ENCODE measurements around the gene ZFYVE1. TPM values are rescaled to one million over a fixed set of nuclear protein-coding genes. Genes with fewer than 3 reads are reported as not detected.
"Not testable (repeated sequence)": the region's sequence is repeated elsewhere in the genome, so short reads cannot be mapped to it uniquely, and the experiment has no call there.

Gene ZFYVE1
- total RNA-seq, 1 experiment from 2014 or later = 14.2 TPM

GRCh38 chr14:72962829-72963312, 64.0 kb downstream of the ZFYVE1 start:
- Histone ChIP-seq H2AK5ac (ENCODE audit: insufficient read length, low read length) (no peak overlapping the region), H3K4me1 (ENCODE audit: insufficient read depth, low read length) (no peaks in the 10 kb centered on the region), H3K18ac (ENCODE audit: insufficient read length, low read depth, low read length) (no peak overlapping the region), H3T11ph (ENCODE audit: low read length) (no peak overlapping the region), H4K5ac (ENCODE audit: insufficient read length, low read depth, low read length) (no peak overlapping the region), H2BK120ac (ENCODE audit: low read depth, low read length, poor library complexity, severe bottlenecking) (no peak overlapping the region), H3K56ac (ENCODE audit: insufficient read length, low read depth, low read length) (no peak overlapping the region), H2BK5ac (ENCODE audit: insufficient read length, low read length) (no peak overlapping the region), H2BK15ac (ENCODE audit: low read depth, low read length) (no peak overlapping the region), H3K27me3 (ENCODE audit: insufficient read depth, low read length) (no peaks in the 10 kb centered on the region), H2AFZ (ENCODE audit: low read length) (no peak overlapping the region), H3K23me2 (ENCODE audit: insufficient read length, low read depth, low read length, poor library complexity, severe bottlenecking) (no peaks in the 10 kb centered on the region), H3K23ac (ENCODE audit: insufficient read length, low read depth, low read length) (no peak overlapping the region), H3K4ac (ENCODE audit: low read depth, low read length) (no peak overlapping the region), H3K9ac (ENCODE audit: extremely low read depth, insufficient read length, low read length) (no peak overlapping the region), H3K9me3 (ENCODE audit: control insufficient read depth, low read depth, low read length) (no peaks in the 10 kb centered on the region), H3K4me2 (ENCODE audit: insufficient read depth, insufficient read length, low read length) (no peak overlapping the region), H4K8ac (replicated peaks; ENCODE audit: insufficient read length, low read depth, low read length) (no peak overlapping the region), H3K79me2 (ENCODE audit: insufficient read depth, low read length) (no peaks in the 10 kb centered on the region), H3K27ac (ENCODE audit: insufficient read length, low read depth, low read length) (no peak overlapping the region), H3K79me1 (ENCODE audit: insufficient read depth, low read depth, low read length, poor library complexity, severe bottlenecking) (no peaks in the 10 kb centered on the region), H2BK12ac (ENCODE audit: insufficient read length, low read depth, low read length) (no peak overlapping the region), H2BK20ac (ENCODE audit: low read depth, low read length, poor library complexity, severe bottlenecking) (no peak overlapping the region), H4K20me1 (ENCODE audit: control insufficient read depth, insufficient read depth, insufficient read length) (no peaks in the 10 kb centered on the region), H3K14ac (ENCODE audit: insufficient read depth, low read length) (no peak overlapping the region), H4K91ac (ENCODE audit: insufficient read length, low read depth, low read length) (no peak overlapping the region)
- Mint-ChIP-seq H3K27ac (peak overlapping the region in 2 of 3 experiments; percentile 25 to 68; a peak in 4 of 7 replicates), H3K9me3 (no peaks in the 10 kb centered on the region; a peak in 2 of 5 replicates), H3K4me3 (0 out of 5 replicates have a peak overlapping the region, but pooled peaks of 1 of the 2 experiments have one; percentile 16), H3K36me3 (ENCODE audit: insufficient read depth in 1 of 3, low read depth in 3 of 3) (peaks cover 2 to 39% (median 14%) of the 10 kb centered on the region in 3 experiments), H3K27me3 (ENCODE audit: low read depth) (peaks cover 3% of the 10 kb centered on the region; the same call in 1 of the 2 replicates), H3K4me1 (peaks cover 0 to 7% of the 10 kb centered on the region in 2 experiments; a peak in 2 of 4 replicates)
- TF ChIP-seq CTCF (conservative IDR thresholded peaks at IDR 0.05) = no peak
- WGBS (ENCODE audit: extremely low coverage, insufficient read length, low lambda C conversion rate) = no CpG with 5 or more reads among the region's 6 CpGs
- peak; percentile 70 for DNase-seq

GRCh38 chr14:72962336-72962754, 64.6 kb downstream of the ZFYVE1 start:
- H4K91ac ChIP-seq (ENCODE audit: insufficient read length, low read depth, low read length); H3K23ac ChIP-seq (ENCODE audit: insufficient read length, low read depth, low read length); H3K4ac ChIP-seq (ENCODE audit: low read depth, low read length); H4K5ac ChIP-seq (ENCODE audit: insufficient read length, low read depth, low read length); H3K4me1 Mint-ChIP-seq; H4K20me1 ChIP-seq (ENCODE audit: control insufficient read depth, insufficient read depth, insufficient read length); H3K9me3 Mint-ChIP-seq; H2AFZ ChIP-seq (ENCODE audit: low read length); H3K79me1 ChIP-seq (ENCODE audit: insufficient read depth, low read depth, low read length, poor library complexity, severe bottlenecking); H3K4me3 Mint-ChIP-seq; H3K27ac ChIP-seq (ENCODE audit: insufficient read length, low read depth, low read length); H4K8ac ChIP-seq (replicated peaks; ENCODE audit: insufficient read length, low read depth, low read length); H2BK5ac ChIP-seq (ENCODE audit: insufficient read length, low read length); H3K14ac ChIP-seq (ENCODE audit: insufficient read depth, low read length); H2AK5ac ChIP-seq (ENCODE audit: insufficient read length, low read length); H3K79me2 ChIP-seq (ENCODE audit: insufficient read depth, low read length); H2BK15ac ChIP-seq (ENCODE audit: low read depth, low read length); DNase-seq; H3K4me1 ChIP-seq (ENCODE audit: insufficient read depth, low read length); H3K18ac ChIP-seq (ENCODE audit: insufficient read length, low read depth, low read length); H3K9ac ChIP-seq (ENCODE audit: extremely low read depth, insufficient read length, low read length); H3K27me3 ChIP-seq (ENCODE audit: insufficient read depth, low read length); H2BK120ac ChIP-seq (ENCODE audit: low read depth, low read length, poor library complexity, severe bottlenecking); H3K9me3 ChIP-seq (ENCODE audit: control insufficient read depth, low read depth, low read length); H2BK12ac ChIP-seq (ENCODE audit: insufficient read length, low read depth, low read length); H3K23me2 ChIP-seq (ENCODE audit: insufficient read length, low read depth, low read length, poor library complexity, severe bottlenecking); H3K56ac ChIP-seq (ENCODE audit: insufficient read length, low read depth, low read length); H3T11ph ChIP-seq (ENCODE audit: low read length); H3K4me2 ChIP-seq (ENCODE audit: insufficient read depth, insufficient read length, low read length); H3K27me3 Mint-ChIP-seq (ENCODE audit: low read depth); H2BK20ac ChIP-seq (ENCODE audit: low read depth, low read length, poor library complexity, severe bottlenecking): not testable (repeated sequence)
- peak overlapping the region in 2 of 3 experiments; percentile 25 to 63; a peak in 1 of 7 replicates for H3K27ac Mint-ChIP-seq
- no CpG with 5 or more reads among the region's 10 CpGs for WGBS (ENCODE audit: extremely low coverage, insufficient read length, low lambda C conversion rate)
- H3K36me3 Mint-ChIP-seq (ENCODE audit: insufficient read depth in 1 of 3, low read depth in 3 of 3) = peaks cover 2 to 43% (median 14%) of the 10 kb centered on the region in 3 experiments
